Stomach (tissue), 9 donors: ENCODE results near the gene BHLHE23. TPM values are rescaled to one million over a fixed set of nuclear protein-coding genes. Genes with fewer than 3 reads are reported as not detected.

Source experiments
- DNase-seq, 2 donors: peaks; one replicate each; pipeline versions ENCODE4 v3.0.0 to v3.0.0-alpha.2; 2013 to 2019
- H3K27ac ChIP-seq, 5 donors: fragments of 200-600 bp in 4 of 5; sonication (generic) in 4 of 5; one replicate each; pipeline ENCODE4 v1.5.1; 2013 to 2019; ENCODE audit warnings: mild to moderate bottlenecking in 1 of 5, moderate library complexity in 1 of 5
- H3K27me3 ChIP-seq, 3 donors: fragments of 200-600 bp; sonication (generic); one replicate each; pipeline ENCODE4 v1.5.1; 2017 to 2019; ENCODE audit warnings: mixed run types in 1 of 3
- H3K36me3 ChIP-seq, 4 donors: fragments of 200-600 bp; sonication (generic); 1 replicate in 3 of 4; 2 replicates in 1 of 4; pipeline ENCODE4 v1.5.1; 2016 to 2019
- H3K4me1 ChIP-seq, 4 donors: fragments of 200-600 bp; sonication (generic); one replicate each; pipeline ENCODE4 v1.5.1; 2016 to 2019
- H3K4me3 ChIP-seq, 4 donors: fragments of 200-600 bp; sonication (generic) in 3 of 4; one replicate each; pipeline ENCODE4 v1.5.1; 2016 to 2019; ENCODE audit warnings: mild to moderate bottlenecking in 1 of 4
- H3K9me3 ChIP-seq, 4 donors: fragments of 200-600 bp; sonication (generic); one replicate each; pipeline ENCODE4 v1.5.1; 2016 to 2019
- CTCF ChIP-seq, 7 experiments: fragments of 450-650 bp in 4 of 7; fragments of 200-600 bp in 3 of 7; sonication (generic) in 3 of 7; IDR thresholded peaks; one replicate each; pipeline ENCODE4 v1.5.1; 2016 to 2019; ENCODE audit warnings: antibody characterized with exemption in 7 of 7, control low read depth in 2 of 7, mild to moderate bottlenecking in 1 of 7
- EP300 ChIP-seq: sonication (generic); formaldehyde crosslinking; IDR thresholded peaks from one replicate; pipeline ENCODE4 v1.6.1; 2017; ENCODE audit warnings: antibody characterized with exemption
- POLR2A ChIP-seq, 4 donors: fragments of 450-650 bp; IDR thresholded peaks; one replicate each; pipeline ENCODE4 v1.6.1; 2016; ENCODE audit warnings: antibody characterized with exemption in 4 of 4, control low read depth in 2 of 4, mild to moderate bottlenecking in 1 of 4, moderate library complexity in 1 of 4
- POLR2AphosphoS5 ChIP-seq, 3 donors: sonication (generic); formaldehyde crosslinking; IDR thresholded peaks; one replicate each; pipeline ENCODE4 v1.6.1; 2016; ENCODE audit warnings: antibody characterized with exemption in 3 of 3
- WGBS, 5 donors: extraction: QIAGEN DNeasy Blood & Tissue Kit in 3 of 5; methylation state at CpG; one replicate each; pipeline versions ENCODE4 v1.1.5 to v1.1.7; 2013 to 2018; 5-methylcytosine and 5-hydroxymethylcytosine counted together
- intact Hi-C: fragments of 100-400 bp; cut with DNase I; formaldehyde crosslinking; loops from one replicate; pipeline ENCODE4 v1.15.1; 2023; ENCODE audit warnings: low total_unique reads
- polyA plus RNA-seq, 3 donors: library from polyadenylated mRNA; stranded (reverse); fragments of 200-250 nt; gene quantifications; one replicate each; pipeline ENCODE4 v1.2.3, GENCODE V29; 2013
- total RNA-seq, 5 donors: library from RNA; depleted of rRNA; stranded (reverse); fragments of >200 nt; gene quantifications; one replicate each; pipeline versions ENCODE4 v1.1.0 to v1.2.3, GENCODE V29; 2014 to 2016
- donor health status: healthy with polysubstance abuse.
- donor health status: Bipolar disorder and iron deficiency.
- donor health status: healthy.

BHLHE23 gene
- total and polyA plus RNA-seq, 8 donors, result 0.55 TPM; not detected in 7

GRCh38 chr20:63014710-63015109, 7.9 kb upstream of the BHLHE23 start:
- no peak overlapping the region for H3K27ac ChIP-seq
- peak in 1 of 2 donors; percentile 49 for DNase-seq
- H3K27me3 ChIP-seq, result peaks cover 26 to 95% (median 86%) of the 10 kb centered on the region in 3 donors
- no peak overlapping the region for H3K4me3 ChIP-seq
- H3K4me1 ChIP-seq, result peaks cover 0 to 7% (median 3%) of the 10 kb centered on the region in 4 donors
- no peaks in the 10 kb centered on the region for H3K36me3 ChIP-seq
- 8 to 17% (median 13%) methylated on average over 10 to 11 of the region's 11 CpGs for WGBS, 5 donors
- intact Hi-C loops, result no loop called here
- TF ChIP-seq CTCF (IDR thresholded peaks at IDR 0.05), result no peak
- TF ChIP-seq POLR2AphosphoS5 (IDR thresholded peaks at IDR 0.05), result no peak
- TF ChIP-seq POLR2A (IDR thresholded peaks at IDR 0.05), result no peak
- TF ChIP-seq EP300, result no peak
- peaks cover 0 to 20% (median 9%) of the 10 kb centered on the region in 4 donors for H3K9me3 ChIP-seq

- H3K4me1 ChIP-seq, result peaks cover under 1 to 11% (median 7%) of the 10 kb centered on the region in 4 donors
- 18 to 28% (median 19%) methylated on average over 12 of the region's 12 CpGs for WGBS, 5 donors
- DNase-seq, result no peak
- no peak overlapping the region for H3K4me3 ChIP-seq
- peaks cover 30 to 98% (median 90%) of the 10 kb centered on the region in 3 donors for H3K27me3 ChIP-seq
- intact Hi-C loops, result no loop called here
- no peak for TF ChIP-seq CTCF (IDR thresholded peaks at IDR 0.05)
- TF ChIP-seq POLR2AphosphoS5 (IDR thresholded peaks at IDR 0.05), result no peak
- TF ChIP-seq POLR2A (IDR thresholded peaks at IDR 0.05), result no peak
- no peak for TF ChIP-seq EP300
- no peaks in the 10 kb centered on the region for H3K36me3 ChIP-seq
- peaks cover 0 to 20% (median 9%) of the 10 kb centered on the region in 4 donors for H3K9me3 ChIP-seq
- no peak overlapping the region for H3K27ac ChIP-seq
Observed at GRCh38 chr20:63014287-63014686, 7.5 kb upstream of the BHLHE23 start.

GRCh38 chr20:63013207-63013606, 6.4 kb upstream of the BHLHE23 start:
- Histone ChIP-seq H3K27me3 (peaks cover 40 to 100% (median 99%) of the 10 kb centered on the region in 3 donors), H3K36me3 (no peaks in the 10 kb centered on the region), H3K4me1 (peaks cover 7 to 21% (median 17%) of the 10 kb centered on the region in 4 donors), H3K27ac (no peak overlapping the region), H3K4me3 (no peak overlapping the region), H3K9me3 (peaks cover 0 to 20% (median 9%) of the 10 kb centered on the region in 4 donors)
- TF ChIP-seq EP300 (no peak), POLR2A (IDR thresholded peaks at IDR 0.05) (no peak), CTCF (IDR thresholded peaks at IDR 0.05) (no peak), POLR2AphosphoS5 (IDR thresholded peaks at IDR 0.05) (no peak)
- no peak for DNase-seq
- intact Hi-C loops, result no loop called here

DNA sequence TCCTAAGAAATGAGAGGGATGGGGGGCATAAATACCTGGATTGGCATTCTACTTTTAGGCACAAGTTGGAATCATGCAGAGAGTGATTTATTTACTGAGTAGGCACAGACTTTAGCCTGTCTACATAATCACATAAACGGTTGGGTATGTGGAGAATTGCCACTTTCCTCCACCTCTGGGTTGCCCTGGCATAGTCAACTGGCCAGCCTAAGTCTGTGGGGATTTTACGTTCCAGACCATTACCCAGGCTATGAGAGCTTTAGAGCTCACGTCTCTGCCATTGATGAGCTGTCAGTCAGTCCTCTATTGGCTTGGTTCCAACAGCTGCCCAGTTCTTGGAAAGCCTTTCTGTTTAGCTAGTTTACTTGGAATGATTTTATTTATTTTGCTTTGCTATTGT, 5.0 kb upstream of the BHLHE23 start:
- Histone ChIP-seq H3K4me3 (no peak overlapping the region), H3K4me1 (peaks cover 12 to 31% (median 31%) of the 10 kb centered on the region in 4 donors), H3K36me3 (no peaks in the 10 kb centered on the region), H3K27me3 (peaks cover 48 to 100% (median 99%) of the 10 kb centered on the region in 3 donors), H3K27ac (no peak overlapping the region), H3K9me3 (peaks cover 0 to 20% (median 9%) of the 10 kb centered on the region in 4 donors)
- no peak for DNase-seq
- 28 to 37% (median 30%) methylated on average over 3 of the region's 3 CpGs for WGBS, 5 donors
- TF ChIP-seq EP300 (no peak), POLR2AphosphoS5 (IDR thresholded peaks at IDR 0.05) (no peak), POLR2A (IDR thresholded peaks at IDR 0.05) (no peak), CTCF (IDR thresholded peaks at IDR 0.05) (no peak)
- intact Hi-C loops, result no loop called here
